PFSK-1 (cell line): ENCODE measurements around the gene KCNK3.

Experiments
- FOXP2 ChIP-seq: optimal IDR thresholded peaks from 2 replicates; pipeline ENCODE3; 2011; ENCODE audit warnings: borderline replicate concordance, control low read depth, inconsistent platforms; ENCODE audit not compliant: insufficient read depth; ENCODE audit errors: extremely low read length, extremely low read depth
- POLR2AphosphoS5 ChIP-seq: IDR thresholded peaks from 2 replicates; pipeline ENCODE4 v1.6.1; 2012; ENCODE audit warnings: low read depth, mild to moderate bottlenecking, control low read depth, low read length, moderate library complexity
- SIN3A ChIP-seq: IDR thresholded peaks from 2 replicates; pipeline ENCODE4 v1.6.1; 2012; ENCODE audit warnings: mild to moderate bottlenecking, low read length, moderate library complexity, borderline replicate concordance; ENCODE audit not compliant: insufficient read depth
- TAF1 ChIP-seq: IDR thresholded peaks from 2 replicates; pipeline ENCODE4 v1.6.1; 2012; ENCODE audit warnings: low read length, control low read depth, borderline replicate concordance; ENCODE audit not compliant: insufficient read depth
- TF ChIP-seq, protein P1 (sequence below), 2 experiments: IDR thresholded peaks; 2 replicates each; pipeline versions ENCODE4 v1.6.1 to v1.8.0; 2011 to 2012; ENCODE audit warnings: low read depth in 2 of 2, low read length in 2 of 2, control low read depth in 1 of 2, inconsistent platforms in 1 of 2, mild to moderate bottlenecking in 1 of 2, moderate library complexity in 1 of 2; ENCODE audit not compliant: insufficient read depth in 1 of 2

The KCNK3 gene

DNA sequence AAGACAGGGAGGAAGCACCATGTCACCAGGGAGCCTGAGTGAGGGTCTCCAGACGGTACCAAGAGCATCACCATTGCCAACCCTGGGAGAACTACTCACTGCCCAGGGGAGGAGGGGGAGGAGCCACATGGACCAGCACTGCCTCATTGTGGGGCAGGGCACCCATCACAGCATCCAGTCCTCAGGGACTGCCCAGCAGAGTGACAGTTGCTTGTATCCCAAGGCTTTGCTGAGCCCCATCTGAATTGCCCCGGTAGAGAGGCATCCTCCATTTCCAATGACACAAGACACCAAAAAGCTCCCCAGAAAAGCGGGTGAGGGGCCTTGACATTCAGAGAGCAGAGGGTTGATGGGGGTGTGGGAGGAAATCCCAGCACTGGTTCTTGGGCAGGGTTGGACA is 44.5 kb upstream of the KCNK3 start:
- TF ChIP-seq, protein P1, sequence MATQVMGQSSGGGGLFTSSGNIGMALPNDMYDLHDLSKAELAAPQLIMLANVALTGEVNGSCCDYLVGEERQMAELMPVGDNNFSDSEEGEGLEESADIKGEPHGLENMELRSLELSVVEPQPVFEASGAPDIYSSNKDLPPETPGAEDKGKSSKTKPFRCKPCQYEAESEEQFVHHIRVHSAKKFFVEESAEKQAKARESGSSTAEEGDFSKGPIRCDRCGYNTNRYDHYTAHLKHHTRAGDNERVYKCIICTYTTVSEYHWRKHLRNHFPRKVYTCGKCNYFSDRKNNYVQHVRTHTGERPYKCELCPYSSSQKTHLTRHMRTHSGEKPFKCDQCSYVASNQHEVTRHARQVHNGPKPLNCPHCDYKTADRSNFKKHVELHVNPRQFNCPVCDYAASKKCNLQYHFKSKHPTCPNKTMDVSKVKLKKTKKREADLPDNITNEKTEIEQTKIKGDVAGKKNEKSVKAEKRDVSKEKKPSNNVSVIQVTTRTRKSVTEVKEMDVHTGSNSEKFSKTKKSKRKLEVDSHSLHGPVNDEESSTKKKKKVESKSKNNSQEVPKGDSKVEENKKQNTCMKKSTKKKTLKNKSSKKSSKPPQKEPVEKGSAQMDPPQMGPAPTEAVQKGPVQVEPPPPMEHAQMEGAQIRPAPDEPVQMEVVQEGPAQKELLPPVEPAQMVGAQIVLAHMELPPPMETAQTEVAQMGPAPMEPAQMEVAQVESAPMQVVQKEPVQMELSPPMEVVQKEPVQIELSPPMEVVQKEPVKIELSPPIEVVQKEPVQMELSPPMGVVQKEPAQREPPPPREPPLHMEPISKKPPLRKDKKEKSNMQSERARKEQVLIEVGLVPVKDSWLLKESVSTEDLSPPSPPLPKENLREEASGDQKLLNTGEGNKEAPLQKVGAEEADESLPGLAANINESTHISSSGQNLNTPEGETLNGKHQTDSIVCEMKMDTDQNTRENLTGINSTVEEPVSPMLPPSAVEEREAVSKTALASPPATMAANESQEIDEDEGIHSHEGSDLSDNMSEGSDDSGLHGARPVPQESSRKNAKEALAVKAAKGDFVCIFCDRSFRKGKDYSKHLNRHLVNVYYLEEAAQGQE (IDR thresholded peaks at IDR 0.05; ENCODE audit: insufficient read depth in 1 of 2, low read depth in 2 of 2, low read length in 2 of 2) = no peak
- no peak for TF ChIP-seq POLR2AphosphoS5
- TF ChIP-seq FOXP2 = no peak
- TF ChIP-seq TAF1 = no peak
- no peak for TF ChIP-seq SIN3A

DNA sequence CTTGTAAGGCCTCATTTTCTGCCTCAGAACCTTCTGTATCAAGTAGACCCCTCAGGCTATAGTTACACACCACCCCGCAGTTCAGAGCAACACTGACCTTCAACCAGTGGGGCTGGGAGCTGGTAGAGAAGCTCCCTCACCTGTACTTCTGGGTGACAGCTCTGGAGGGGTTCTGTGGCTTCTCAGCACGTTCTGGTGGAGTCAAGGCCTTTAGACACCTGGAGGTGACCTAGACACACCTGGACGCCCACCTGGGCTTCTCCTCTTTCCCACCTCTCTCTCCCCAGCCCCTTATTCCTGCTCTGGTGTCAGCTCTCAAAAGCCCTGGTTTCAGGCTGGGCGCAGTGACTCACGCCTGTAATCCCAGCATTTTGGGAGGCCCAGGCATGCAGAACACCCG is 44.0 kb upstream of the KCNK3 start:
- TF ChIP-seq, protein P1 (IDR thresholded peaks at IDR 0.05; ENCODE audit: insufficient read depth in 1 of 2, low read depth in 2 of 2, low read length in 2 of 2) = no peak
- TF ChIP-seq SIN3A (no peak), FOXP2 (no peak)

DNA sequence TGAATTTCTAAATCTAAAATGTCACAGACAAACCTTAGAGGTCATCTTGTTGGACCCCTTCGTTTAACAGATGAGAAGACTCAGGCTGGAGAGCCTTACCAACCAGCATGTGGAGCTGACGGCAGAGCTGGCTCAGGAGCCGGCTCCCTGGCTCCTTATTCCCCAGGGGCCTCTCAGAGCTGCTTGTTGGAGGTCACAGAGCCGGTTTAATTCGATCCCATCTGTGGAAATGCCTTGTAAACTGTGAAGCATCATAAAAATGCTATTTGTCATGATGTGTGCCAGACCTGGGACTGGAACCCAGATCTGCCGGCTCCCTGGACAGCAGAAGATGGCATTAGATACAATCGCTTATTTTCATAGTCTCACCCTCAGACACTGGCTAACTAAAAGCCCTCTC is 43.2 kb upstream of the KCNK3 start:
- TF ChIP-seq SIN3A (no peak), TAF1 (no peak), POLR2AphosphoS5 (no peak), FOXP2 (no peak)
- TF ChIP-seq, protein P1 (IDR thresholded peaks at IDR 0.05; ENCODE audit: insufficient read depth in 1 of 2, low read depth in 2 of 2, low read length in 2 of 2) = no peak

DNA sequence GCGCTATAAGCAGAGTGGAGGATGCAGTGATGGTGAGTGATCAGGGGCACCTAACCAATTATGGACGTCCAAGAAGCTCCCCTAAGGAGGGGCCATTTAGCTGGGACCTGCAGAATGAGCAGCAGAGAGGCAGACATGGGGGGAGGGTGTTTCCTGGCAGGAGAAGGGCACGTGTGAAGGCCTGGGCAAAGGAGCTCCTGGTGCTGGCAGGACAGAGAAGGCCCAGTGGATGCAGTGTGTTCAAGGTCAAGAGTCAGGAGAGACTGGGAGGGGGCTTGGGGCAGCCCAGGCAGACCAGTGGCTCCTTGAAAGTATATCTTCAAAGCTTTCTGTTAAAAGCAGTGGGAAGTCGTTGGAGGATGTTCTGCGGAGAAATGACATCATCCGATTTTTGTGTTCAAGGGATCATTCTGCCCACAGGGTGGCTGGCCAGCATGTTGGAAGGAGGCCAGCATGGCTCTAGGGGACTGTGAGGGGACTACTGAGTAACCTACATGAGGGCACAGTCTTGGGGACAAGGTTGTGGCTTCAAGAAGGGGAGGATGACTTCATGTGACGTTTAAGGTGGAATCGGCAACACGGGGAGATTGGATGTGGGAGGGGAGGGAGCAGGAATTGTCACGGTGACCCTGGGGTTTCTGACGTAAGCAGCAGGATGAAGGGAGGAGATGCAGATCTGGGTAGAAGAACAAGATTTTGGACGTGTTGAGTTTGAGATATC is 42.4 kb upstream of the KCNK3 start:
- TF ChIP-seq SIN3A (no peak), TAF1 (no peak), POLR2AphosphoS5 (no peak), FOXP2 (no peak)
- TF ChIP-seq, protein P1 (IDR thresholded peaks at IDR 0.05; ENCODE audit: insufficient read depth in 1 of 2, low read depth in 2 of 2, low read length in 2 of 2) = no peak
